BE2C (cell line): ENCODE data around the gene TPSAB1.

Source experiments
- DNase-seq: peaks from one replicate; pipeline ENCODE4 v3.0.0-alpha.2; 2020
- H3K27me3 ChIP-seq: fragments of 250-450 bp; sonication (Bioruptor Pico); 2 replicates; pipeline ENCODE4 v1.5.1; 2020; ENCODE audit warnings: mild to moderate bottlenecking
- H3K36me3 ChIP-seq: fragments of 250-450 bp; sonication (Bioruptor Pico); 2 replicates; pipeline ENCODE4 v1.5.1; 2020; ENCODE audit warnings: mild to moderate bottlenecking
- H3K4me1 ChIP-seq: fragments of 250-450 bp; sonication (Bioruptor Pico); 2 replicates; pipeline ENCODE4 v1.5.1; 2020
- H3K4me3 ChIP-seq: 2 replicates; pipeline ENCODE4 v1.5.1; 2011; ENCODE audit warnings: low read depth, low read length
- H3K9me3 ChIP-seq: fragments of 250-450 bp; sonication (Bioruptor Pico); 2 replicates; pipeline ENCODE4 v1.5.1; 2020
- TF ChIP-seq, protein P1 (sequence below): IDR thresholded peaks from 2 replicates; pipeline ENCODE4 v1.5.1; 2012; ENCODE audit warnings: mild to moderate bottlenecking, low read depth, low read length

TPSAB1 gene

DNA sequence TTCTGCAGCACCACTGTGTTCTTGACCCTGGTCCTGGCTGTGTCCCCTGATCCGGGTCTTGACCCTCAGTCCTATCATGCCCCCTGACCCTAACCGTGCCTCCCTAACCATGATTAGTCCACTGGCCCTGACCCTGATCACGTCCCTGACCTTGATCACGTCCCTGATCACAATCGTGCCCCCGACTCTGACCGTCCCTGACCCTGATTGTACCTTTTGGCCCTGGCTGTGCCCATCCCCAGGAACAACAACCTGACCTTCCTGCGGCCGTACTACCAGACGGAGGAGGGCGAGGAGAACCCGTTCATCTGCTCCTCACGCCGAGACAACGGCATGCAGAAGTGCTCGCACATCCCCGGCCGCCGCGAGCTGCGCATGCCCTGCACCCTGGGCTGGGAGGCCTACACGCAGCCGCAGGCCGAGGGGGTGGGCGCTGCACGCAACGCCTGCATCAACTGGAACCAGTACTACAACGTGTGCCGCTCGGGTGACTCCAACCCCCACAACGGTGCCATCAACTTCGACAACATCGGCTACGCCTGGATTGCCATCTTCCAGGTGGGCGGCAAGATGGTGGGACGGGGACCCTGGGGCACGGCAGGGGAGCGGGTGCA lies 40.4 kb upstream of the TPSAB1 start:
- Histone ChIP-seq H3K9me3 (no peaks in the 10 kb centered on the region), H3K4me3 (no peak overlapping the region), H3K36me3 (no peaks in the 10 kb centered on the region), H3K27me3 (no peaks in the 10 kb centered on the region; the same call in 1 of the 2 replicates), H3K4me1 (peaks cover 6% of the 10 kb centered on the region)
- TF ChIP-seq, protein P1, sequence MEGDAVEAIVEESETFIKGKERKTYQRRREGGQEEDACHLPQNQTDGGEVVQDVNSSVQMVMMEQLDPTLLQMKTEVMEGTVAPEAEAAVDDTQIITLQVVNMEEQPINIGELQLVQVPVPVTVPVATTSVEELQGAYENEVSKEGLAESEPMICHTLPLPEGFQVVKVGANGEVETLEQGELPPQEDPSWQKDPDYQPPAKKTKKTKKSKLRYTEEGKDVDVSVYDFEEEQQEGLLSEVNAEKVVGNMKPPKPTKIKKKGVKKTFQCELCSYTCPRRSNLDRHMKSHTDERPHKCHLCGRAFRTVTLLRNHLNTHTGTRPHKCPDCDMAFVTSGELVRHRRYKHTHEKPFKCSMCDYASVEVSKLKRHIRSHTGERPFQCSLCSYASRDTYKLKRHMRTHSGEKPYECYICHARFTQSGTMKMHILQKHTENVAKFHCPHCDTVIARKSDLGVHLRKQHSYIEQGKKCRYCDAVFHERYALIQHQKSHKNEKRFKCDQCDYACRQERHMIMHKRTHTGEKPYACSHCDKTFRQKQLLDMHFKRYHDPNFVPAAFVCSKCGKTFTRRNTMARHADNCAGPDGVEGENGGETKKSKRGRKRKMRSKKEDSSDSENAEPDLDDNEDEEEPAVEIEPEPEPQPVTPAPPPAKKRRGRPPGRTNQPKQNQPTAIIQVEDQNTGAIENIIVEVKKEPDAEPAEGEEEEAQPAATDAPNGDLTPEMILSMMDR, result no peak
- no peak for DNase-seq

DNA sequence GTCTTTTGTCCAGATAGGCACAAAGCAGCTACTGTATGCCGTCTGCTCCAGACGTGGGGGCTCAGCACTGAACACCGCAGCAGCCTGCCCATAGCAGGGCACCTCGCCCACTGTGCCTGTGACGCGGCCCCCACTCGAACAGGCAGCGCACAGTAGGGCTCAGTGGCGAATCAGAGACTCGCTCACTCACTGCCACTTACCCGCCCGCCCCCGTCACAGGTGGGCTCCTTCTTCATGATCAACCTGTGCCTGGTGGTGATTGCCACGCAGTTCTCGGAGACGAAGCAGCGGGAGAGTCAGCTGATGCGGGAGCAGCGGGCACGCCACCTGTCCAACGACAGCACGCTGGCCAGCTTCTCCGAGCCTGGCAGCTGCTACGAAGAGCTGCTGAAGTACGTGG lies 39.1 kb upstream of the TPSAB1 start:
- Histone ChIP-seq H3K4me3 (no peak overlapping the region), H3K27me3 (no peaks in the 10 kb centered on the region; the same call in 1 of the 2 replicates), H3K4me1 (peaks cover 6% of the 10 kb centered on the region), H3K36me3 (no peaks in the 10 kb centered on the region), H3K9me3 (no peaks in the 10 kb centered on the region)
- no peak for DNase-seq
- TF ChIP-seq, protein P1, result no peak

DNA sequence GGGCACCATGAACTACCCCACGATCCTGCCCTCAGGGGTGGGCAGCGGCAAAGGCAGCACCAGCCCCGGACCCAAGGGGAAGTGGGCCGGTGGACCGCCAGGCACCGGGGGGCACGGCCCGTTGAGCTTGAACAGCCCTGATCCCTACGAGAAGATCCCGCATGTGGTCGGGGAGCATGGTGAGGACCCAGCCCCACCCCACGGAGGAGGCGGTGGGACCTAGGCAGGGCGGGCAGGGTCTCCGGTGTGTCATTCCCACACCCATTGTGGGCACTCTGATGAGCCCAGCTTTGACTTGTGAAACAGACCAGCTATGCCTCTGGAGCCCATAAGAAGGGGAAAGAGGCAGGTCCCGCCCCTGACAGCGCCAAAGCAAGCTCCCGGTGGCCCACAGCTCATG lies 38.2 kb upstream of the TPSAB1 start:
- DNase-seq, result no peak
- TF ChIP-seq, protein P1, result no peak
- H3K9me3 ChIP-seq, result no peaks in the 10 kb centered on the region
- H3K27me3 ChIP-seq, result no peaks in the 10 kb centered on the region; the same call in 1 of the 2 replicates
- H3K4me1 ChIP-seq, result peaks cover 6% of the 10 kb centered on the region
- H3K36me3 ChIP-seq, result no peaks in the 10 kb centered on the region
- no peak overlapping the region for H3K4me3 ChIP-seq

DNA sequence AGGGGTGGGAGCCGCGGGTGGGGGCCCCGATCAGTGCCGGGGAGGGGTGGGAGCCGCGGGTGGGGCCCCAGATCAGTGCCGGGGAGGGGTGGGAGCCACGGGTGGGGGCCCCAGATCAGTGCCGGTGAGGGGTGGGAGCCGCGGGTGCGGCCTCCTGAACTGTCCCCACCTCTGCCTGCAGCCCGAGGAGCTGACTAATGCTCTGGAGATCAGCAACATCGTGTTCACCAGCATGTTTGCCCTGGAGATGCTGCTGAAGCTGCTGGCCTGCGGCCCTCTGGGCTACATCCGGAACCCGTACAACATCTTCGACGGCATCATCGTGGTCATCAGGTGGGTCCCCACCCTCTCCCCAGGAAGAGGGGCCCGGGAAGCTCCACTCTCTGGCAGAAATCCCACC lies 35.6 kb upstream of the TPSAB1 start:
- DNase-seq, result no peak
- no peaks in the 10 kb centered on the region for H3K4me1 ChIP-seq
- no peaks in the 10 kb centered on the region for H3K36me3 ChIP-seq
- no peak overlapping the region for H3K4me3 ChIP-seq
- H3K27me3 ChIP-seq, result no peaks in the 10 kb centered on the region; the same call in 1 of the 2 replicates
- H3K9me3 ChIP-seq, result no peaks in the 10 kb centered on the region
- TF ChIP-seq, protein P1, result no peak

DNA sequence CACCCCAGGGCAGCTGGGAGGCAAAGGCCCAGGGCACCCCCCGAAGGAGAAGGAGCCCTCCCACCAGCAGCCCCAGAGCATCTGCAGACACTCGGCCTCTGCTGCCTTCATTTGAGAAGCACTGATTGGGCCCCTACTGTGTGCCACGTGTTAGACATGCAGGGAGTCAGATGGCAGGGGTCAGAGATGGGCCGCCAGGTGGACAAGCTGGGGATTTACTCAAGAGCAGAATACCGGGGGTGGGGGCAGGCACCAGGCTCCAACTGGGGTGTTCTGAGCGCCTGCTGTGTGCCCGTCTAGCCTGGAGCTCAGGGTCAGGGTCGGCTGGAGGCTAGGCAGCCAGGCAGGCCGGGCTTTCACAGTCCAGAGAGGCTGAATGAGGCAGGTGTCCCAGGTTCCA lies 34.2 kb upstream of the TPSAB1 start:
- H3K27me3 ChIP-seq, result no peaks in the 10 kb centered on the region; the same call in 1 of the 2 replicates

DNA sequence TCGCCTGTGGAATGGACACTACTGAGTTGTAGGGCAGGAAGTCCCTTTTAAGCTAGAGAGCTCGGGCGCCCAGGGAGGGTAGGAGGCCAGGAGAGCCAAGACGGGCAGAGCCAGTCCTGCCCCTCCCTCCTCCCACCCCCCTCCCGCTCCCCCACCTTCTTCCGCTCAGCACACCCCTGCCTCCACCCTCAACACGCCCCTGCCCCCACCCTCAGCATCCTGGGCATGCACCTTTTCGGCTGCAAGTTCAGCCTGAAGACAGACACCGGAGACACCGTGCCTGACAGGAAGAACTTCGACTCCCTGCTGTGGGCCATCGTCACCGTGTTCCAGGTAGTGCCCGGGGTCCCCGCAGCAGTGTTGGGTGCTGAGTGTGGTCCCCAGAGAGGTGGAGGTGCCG lies 33.7 kb upstream of the TPSAB1 start:
- H3K36me3 ChIP-seq, result no peaks in the 10 kb centered on the region
- no peak overlapping the region for H3K4me3 ChIP-seq

More for the DNA sequence above, 34.2 kb upstream of the TPSAB1 start:
- DNase-seq, result no peak
- Histone ChIP-seq H3K36me3 (no peaks in the 10 kb centered on the region), H3K4me3 (no peak overlapping the region), H3K4me1 (no peaks in the 10 kb centered on the region), H3K9me3 (no peaks in the 10 kb centered on the region)
- TF ChIP-seq, protein P1, result 0 out of 2 replicates have a peak, but pooled peaks have one; percentile 9

More for the DNA sequence above, 33.7 kb upstream of the TPSAB1 start:
- DNase-seq, result no peak
- Histone ChIP-seq H3K4me1 (no peaks in the 10 kb centered on the region), H3K9me3 (no peaks in the 10 kb centered on the region), H3K27me3 (no peaks in the 10 kb centered on the region; the same call in 1 of the 2 replicates)
- TF ChIP-seq, protein P1, result no peak
